ENCODE results near the gene KRT79. TPM values are rescaled to one million over a fixed set of nuclear protein-coding genes. Genes with fewer than 3 reads are reported as not detected.

Gene KRT79
- total RNA-seq, 1 experiment from 2014 or later, result not detected

DNA sequence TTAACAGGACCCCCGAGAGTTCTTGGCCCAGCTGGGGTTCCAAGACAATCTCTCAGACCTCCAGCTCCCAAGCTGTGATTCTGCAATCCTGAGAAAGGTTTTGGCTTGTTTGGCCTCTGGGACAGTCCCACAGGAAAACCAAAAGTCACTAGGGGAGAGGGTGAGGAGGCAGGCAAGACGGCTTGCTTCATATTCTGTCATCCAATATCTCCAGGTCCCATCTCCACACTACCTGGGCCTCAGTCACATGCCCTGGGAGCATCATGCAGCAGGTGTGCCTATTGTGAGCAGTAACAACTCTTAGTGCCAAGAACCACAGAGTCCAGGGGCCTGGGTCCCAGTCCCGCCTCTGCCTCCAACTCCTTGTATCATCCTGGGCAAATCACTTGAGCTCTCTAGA lies 1.7 kb downstream of the KRT79 start:
- ATAC-seq (no peak), DNase-seq (ENCODE audit: low read depth, low spot score) (no peak)
- Histone ChIP-seq H3K4me3 (ENCODE audit: low read depth in 2 of 2, low read length in 2 of 2) (no peak overlapping the region), H3K36me3 (ENCODE audit: control insufficient read depth, insufficient read depth, low read length) (no peaks in the 10 kb centered on the region), H3K27me3 (ENCODE audit: control insufficient read depth, insufficient read depth, low read length) (no peaks in the 10 kb centered on the region), H3K9me3 (ENCODE audit: control insufficient read depth, insufficient read depth, low read depth, low read length) (no peaks in the 10 kb centered on the region), H3K4me1 (ENCODE audit: control insufficient read depth, insufficient read depth, low read length) (peaks cover 3% of the 10 kb centered on the region; the same call in 1 of the 2 replicates), H3K27ac (ENCODE audit: low read length) (no peak overlapping the region)
- ChIA-PET CTCF (interaction anchor here (1.0 kb wide), 1 partner anchor 38 kb away, joined by 3 read pairs; no protein-coding TSS in a partner anchor), POLR2A (no interaction called here)
- no TSS peak for BruUV-seq (replicated peaks)
- in situ Hi-C loops (cut with HindIII; ENCODE audit: low pct_unique_long_range_greater_than_20kb, low sequenced_read_pairs), result no loop called here
- TF ChIP-seq SIN3A (IDR thresholded peaks at IDR 0.05; ENCODE audit: borderline replicate concordance, insufficient read depth, low read depth, low read length) (no peak), POLR2AphosphoS5 (IDR thresholded peaks at IDR 0.05; ENCODE audit: low read depth, low read length) (no peak), TCF7L2 (IDR thresholded peaks at IDR 0.05; ENCODE audit: low read depth, low read length) (no peak)
- TF ChIP-seq, protein P1, sequence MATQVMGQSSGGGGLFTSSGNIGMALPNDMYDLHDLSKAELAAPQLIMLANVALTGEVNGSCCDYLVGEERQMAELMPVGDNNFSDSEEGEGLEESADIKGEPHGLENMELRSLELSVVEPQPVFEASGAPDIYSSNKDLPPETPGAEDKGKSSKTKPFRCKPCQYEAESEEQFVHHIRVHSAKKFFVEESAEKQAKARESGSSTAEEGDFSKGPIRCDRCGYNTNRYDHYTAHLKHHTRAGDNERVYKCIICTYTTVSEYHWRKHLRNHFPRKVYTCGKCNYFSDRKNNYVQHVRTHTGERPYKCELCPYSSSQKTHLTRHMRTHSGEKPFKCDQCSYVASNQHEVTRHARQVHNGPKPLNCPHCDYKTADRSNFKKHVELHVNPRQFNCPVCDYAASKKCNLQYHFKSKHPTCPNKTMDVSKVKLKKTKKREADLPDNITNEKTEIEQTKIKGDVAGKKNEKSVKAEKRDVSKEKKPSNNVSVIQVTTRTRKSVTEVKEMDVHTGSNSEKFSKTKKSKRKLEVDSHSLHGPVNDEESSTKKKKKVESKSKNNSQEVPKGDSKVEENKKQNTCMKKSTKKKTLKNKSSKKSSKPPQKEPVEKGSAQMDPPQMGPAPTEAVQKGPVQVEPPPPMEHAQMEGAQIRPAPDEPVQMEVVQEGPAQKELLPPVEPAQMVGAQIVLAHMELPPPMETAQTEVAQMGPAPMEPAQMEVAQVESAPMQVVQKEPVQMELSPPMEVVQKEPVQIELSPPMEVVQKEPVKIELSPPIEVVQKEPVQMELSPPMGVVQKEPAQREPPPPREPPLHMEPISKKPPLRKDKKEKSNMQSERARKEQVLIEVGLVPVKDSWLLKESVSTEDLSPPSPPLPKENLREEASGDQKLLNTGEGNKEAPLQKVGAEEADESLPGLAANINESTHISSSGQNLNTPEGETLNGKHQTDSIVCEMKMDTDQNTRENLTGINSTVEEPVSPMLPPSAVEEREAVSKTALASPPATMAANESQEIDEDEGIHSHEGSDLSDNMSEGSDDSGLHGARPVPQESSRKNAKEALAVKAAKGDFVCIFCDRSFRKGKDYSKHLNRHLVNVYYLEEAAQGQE (IDR thresholded peaks at IDR 0.05; ENCODE audit: insufficient read depth in 1 of 2, low read depth in 2 of 2, low read length in 1 of 2), result no peak
- TF ChIP-seq, protein P2, sequence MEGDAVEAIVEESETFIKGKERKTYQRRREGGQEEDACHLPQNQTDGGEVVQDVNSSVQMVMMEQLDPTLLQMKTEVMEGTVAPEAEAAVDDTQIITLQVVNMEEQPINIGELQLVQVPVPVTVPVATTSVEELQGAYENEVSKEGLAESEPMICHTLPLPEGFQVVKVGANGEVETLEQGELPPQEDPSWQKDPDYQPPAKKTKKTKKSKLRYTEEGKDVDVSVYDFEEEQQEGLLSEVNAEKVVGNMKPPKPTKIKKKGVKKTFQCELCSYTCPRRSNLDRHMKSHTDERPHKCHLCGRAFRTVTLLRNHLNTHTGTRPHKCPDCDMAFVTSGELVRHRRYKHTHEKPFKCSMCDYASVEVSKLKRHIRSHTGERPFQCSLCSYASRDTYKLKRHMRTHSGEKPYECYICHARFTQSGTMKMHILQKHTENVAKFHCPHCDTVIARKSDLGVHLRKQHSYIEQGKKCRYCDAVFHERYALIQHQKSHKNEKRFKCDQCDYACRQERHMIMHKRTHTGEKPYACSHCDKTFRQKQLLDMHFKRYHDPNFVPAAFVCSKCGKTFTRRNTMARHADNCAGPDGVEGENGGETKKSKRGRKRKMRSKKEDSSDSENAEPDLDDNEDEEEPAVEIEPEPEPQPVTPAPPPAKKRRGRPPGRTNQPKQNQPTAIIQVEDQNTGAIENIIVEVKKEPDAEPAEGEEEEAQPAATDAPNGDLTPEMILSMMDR (IDR thresholded peaks at IDR 0.05), result no peak
- intact Hi-C loops (cut with micrococcal nuclease; ENCODE audit: unreplicated experiment), result no loop called here

DNA sequence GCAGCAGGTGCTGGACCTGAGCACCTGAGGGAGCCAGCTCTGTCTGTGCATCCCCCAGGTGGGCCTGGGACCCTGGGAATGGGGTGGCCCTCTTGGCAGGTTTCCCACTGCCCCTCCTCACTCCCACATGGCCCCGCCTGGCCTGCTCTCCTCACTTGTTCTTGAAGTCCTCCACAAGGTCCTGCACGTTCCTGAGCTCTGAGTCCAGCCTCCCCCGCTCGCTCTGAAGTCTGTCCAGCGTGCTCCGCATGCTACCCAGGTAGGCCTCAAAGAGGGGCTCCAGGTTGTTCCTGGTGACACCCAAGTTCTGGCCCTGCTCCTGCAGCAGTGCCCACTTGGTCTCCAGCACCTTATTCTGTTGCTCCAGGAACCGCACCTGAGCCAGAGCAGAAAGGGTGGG lies 2.9 kb downstream of the KRT79 start:
- no peak for ATAC-seq

More for the DNA sequence above, 2.9 kb downstream of the KRT79 start:
- Histone ChIP-seq H3K27ac (ENCODE audit: low read length) (no peak overlapping the region), H3K27me3 (ENCODE audit: control insufficient read depth, insufficient read depth, low read length) (no peaks in the 10 kb centered on the region), H3K4me1 (ENCODE audit: control insufficient read depth, insufficient read depth, low read length) (peaks cover 3% of the 10 kb centered on the region; the same call in 1 of the 2 replicates), H3K4me3 (ENCODE audit: low read depth in 2 of 2, low read length in 2 of 2) (no peak overlapping the region), H3K36me3 (ENCODE audit: control insufficient read depth, insufficient read depth, low read length) (no peaks in the 10 kb centered on the region), H3K9me3 (ENCODE audit: control insufficient read depth, insufficient read depth, low read depth, low read length) (no peaks in the 10 kb centered on the region)
- in situ Hi-C loops (cut with HindIII; ENCODE audit: low pct_unique_long_range_greater_than_20kb, low sequenced_read_pairs) (no loop called here), intact Hi-C loops (cut with micrococcal nuclease; ENCODE audit: unreplicated experiment) (no loop called here)
- no peak for DNase-seq (ENCODE audit: low read depth, low spot score)
- BruUV-seq (replicated peaks), result no TSS peak
- ChIA-PET CTCF (no interaction called here), POLR2A (no interaction called here)
- TF ChIP-seq SIN3A (IDR thresholded peaks at IDR 0.05; ENCODE audit: borderline replicate concordance, insufficient read depth, low read depth, low read length), result no peak
- TF ChIP-seq, protein P2 (IDR thresholded peaks at IDR 0.05), result no peak
- TF ChIP-seq, protein P1 (IDR thresholded peaks at IDR 0.05; ENCODE audit: insufficient read depth in 1 of 2, low read depth in 2 of 2, low read length in 1 of 2), result no peak
- TF ChIP-seq POLR2AphosphoS5 (IDR thresholded peaks at IDR 0.05; ENCODE audit: low read depth, low read length), result no peak
- no peak for TF ChIP-seq TCF7L2 (IDR thresholded peaks at IDR 0.05; ENCODE audit: low read depth, low read length)

Data from Panc1 (cell line).